GM19351 (cell line): Measurements from ENCODE around the gene SMG5.

ENCODE experiments used
- ATAC-seq: cut with Tn5 transposase; IDR thresholded peaks from one replicate; pipeline ENCODE4 v1.9.1; 2021; ENCODE audit warnings: mild to moderate bottlenecking, moderate library complexity; ENCODE audit not compliant: unreplicated experiment

The SMG5 gene

GRCh38 chr1:156214024-156214748, 68.4 kb downstream of the SMG5 start:
- ATAC-seq = no peak

GRCh38 chr1:156213644-156213966, 69.0 kb downstream of the SMG5 start:
- ATAC-seq = no peak

- peak; percentile 93 for ATAC-seq
These were observed 69.6 kb downstream of the SMG5 start, which contains the start of gene PMF1 for GRCh38 chr1:156212833-156213643. Gene PMF1 (plus strand): TSS chr1:156213007. CDS start chr1:156213016, 9 bp downstream.

- no peak for ATAC-seq
These were observed 70.5 kb downstream of the SMG5 start for GRCh38 chr1:156212130-156212529.

GRCh38 chr1:156211243-156211642, 71.4 kb downstream of the SMG5 start:
- no peak for ATAC-seq

GRCh38 chr1:156204686-156205085, 77.9 kb downstream of the SMG5 start:
- ATAC-seq = no peak

- ATAC-seq = no peak
These were observed 79.3 kb downstream of the SMG5 start for GRCh38 chr1:156203331-156203730.

GRCh38 chr1:156200044-156200443, 82.6 kb downstream of the SMG5 start:
- ATAC-seq = no peak
